Measurements from ENCODE around the gene DOCK8.
A peak's percentile ranks its signal among the peaks of the same experiment; 100 is the strongest.

Gene DOCK8

GRCh38 chr9:419571-420171 is 205.0 kb downstream of the DOCK8 start:
- peak; percentile 20 for DNase-seq (ENCODE audit: low spot score)

GRCh38 chr9:421896-422295 is 207.2 kb downstream of the DOCK8 start:
- DNase-seq (ENCODE audit: low spot score) = no peak

GRCh38 chr9:426264-426663 is 211.6 kb downstream of the DOCK8 start:
- no peak for DNase-seq (ENCODE audit: low spot score)

- no peak for DNase-seq (ENCODE audit: low spot score)
Observed at GRCh38 chr9:426976-427375, 212.3 kb downstream of the DOCK8 start.

- no peak for DNase-seq (ENCODE audit: low spot score)
Observed at GRCh38 chr9:431701-432100, 217.0 kb downstream of the DOCK8 start.

- no peak for DNase-seq (ENCODE audit: low spot score)
Observed at GRCh38 chr9:436482-436881, 221.8 kb downstream of the DOCK8 start.

GRCh38 chr9:437066-437465 is 222.4 kb downstream of the DOCK8 start:
- DNase-seq (ENCODE audit: low spot score) = no peak

- no peak for DNase-seq (ENCODE audit: low spot score)
Observed at GRCh38 chr9:437574-438001, 222.9 kb downstream of the DOCK8 start.

GRCh38 chr9:438066-438465 is 223.4 kb downstream of the DOCK8 start:
- no peak for DNase-seq (ENCODE audit: low spot score)

GRCh38 chr9:438961-439768 is 224.5 kb downstream of the DOCK8 start:
- DNase-seq (ENCODE audit: low spot score) = peak; percentile 9

GRCh38 chr9:441126-441525 is 226.5 kb downstream of the DOCK8 start:
- no peak for DNase-seq (ENCODE audit: low spot score)

GRCh38 chr9:444528-444927 is 229.9 kb downstream of the DOCK8 start:
- no peak for DNase-seq (ENCODE audit: low spot score)

GRCh38 chr9:445033-445432 is 230.4 kb downstream of the DOCK8 start:
- DNase-seq (ENCODE audit: low spot score) = no peak

- DNase-seq (ENCODE audit: low spot score) = no peak
Observed at GRCh38 chr9:446074-446699, 231.5 kb downstream of the DOCK8 start.

- peak; percentile 67 for DNase-seq (ENCODE audit: low spot score)
Observed at GRCh38 chr9:447230-448025, 232.8 kb downstream of the DOCK8 start.

- DNase-seq (ENCODE audit: low spot score) = no peak
Observed at GRCh38 chr9:450057-450456, 235.4 kb downstream of the DOCK8 start.

- no peak for DNase-seq (ENCODE audit: low spot score)
Observed at GRCh38 chr9:450561-450960, 235.9 kb downstream of the DOCK8 start.

- no peak for DNase-seq (ENCODE audit: low spot score)
Observed at GRCh38 chr9:453832-454231, 239.2 kb downstream of the DOCK8 start.

- no peak for DNase-seq (ENCODE audit: low spot score)
Observed at GRCh38 chr9:456365-456764, 241.7 kb downstream of the DOCK8 start.

GRCh38 chr9:458590-458989 is 243.9 kb downstream of the DOCK8 start:
- no peak for DNase-seq (ENCODE audit: low spot score)

GRCh38 chr9:459491-460444 is 245.1 kb downstream of the DOCK8 start:
- DNase-seq (ENCODE audit: low spot score) = no peak
